Measurements from ENCODE around the gene SYTL5. TPM values are rescaled to one million over a fixed set of nuclear protein-coding genes. Genes with fewer than 3 reads are reported as not detected.

SYTL5 gene
- total RNA-seq, 1 donor from 2014 or later = 0.27 TPM

GRCh38 chrX:38105216-38105725 is 98.9 kb downstream of the SYTL5 start:
- Mint-ChIP-seq H3K27me3 (ENCODE audit: low read depth) (no peaks in the 10 kb centered on the region), H3K4me3 (ENCODE audit: unreplicated experiment) (no peak overlapping the region), H3K36me3 (ENCODE audit: low read depth) (no peaks in the 10 kb centered on the region), H3K27ac (ENCODE audit: unreplicated experiment) (no peak overlapping the region), H3K9me3 (ENCODE audit: low read depth) (peaks cover 9% of the 10 kb centered on the region), H3K4me1 (ENCODE audit: low read depth) (no peaks in the 10 kb centered on the region)
- DNase-seq (ENCODE audit: low spot score) = no peak
- TF ChIP-seq, protein P1, sequence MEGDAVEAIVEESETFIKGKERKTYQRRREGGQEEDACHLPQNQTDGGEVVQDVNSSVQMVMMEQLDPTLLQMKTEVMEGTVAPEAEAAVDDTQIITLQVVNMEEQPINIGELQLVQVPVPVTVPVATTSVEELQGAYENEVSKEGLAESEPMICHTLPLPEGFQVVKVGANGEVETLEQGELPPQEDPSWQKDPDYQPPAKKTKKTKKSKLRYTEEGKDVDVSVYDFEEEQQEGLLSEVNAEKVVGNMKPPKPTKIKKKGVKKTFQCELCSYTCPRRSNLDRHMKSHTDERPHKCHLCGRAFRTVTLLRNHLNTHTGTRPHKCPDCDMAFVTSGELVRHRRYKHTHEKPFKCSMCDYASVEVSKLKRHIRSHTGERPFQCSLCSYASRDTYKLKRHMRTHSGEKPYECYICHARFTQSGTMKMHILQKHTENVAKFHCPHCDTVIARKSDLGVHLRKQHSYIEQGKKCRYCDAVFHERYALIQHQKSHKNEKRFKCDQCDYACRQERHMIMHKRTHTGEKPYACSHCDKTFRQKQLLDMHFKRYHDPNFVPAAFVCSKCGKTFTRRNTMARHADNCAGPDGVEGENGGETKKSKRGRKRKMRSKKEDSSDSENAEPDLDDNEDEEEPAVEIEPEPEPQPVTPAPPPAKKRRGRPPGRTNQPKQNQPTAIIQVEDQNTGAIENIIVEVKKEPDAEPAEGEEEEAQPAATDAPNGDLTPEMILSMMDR (IDR thresholded peaks at IDR 0.05) = no peak

- Mint-ChIP-seq H3K27ac (ENCODE audit: unreplicated experiment) (no peak overlapping the region), H3K4me3 (ENCODE audit: unreplicated experiment) (no peak overlapping the region), H3K4me1 (ENCODE audit: low read depth) (no peaks in the 10 kb centered on the region), H3K27me3 (ENCODE audit: low read depth) (no peaks in the 10 kb centered on the region), H3K36me3 (ENCODE audit: low read depth) (no peaks in the 10 kb centered on the region), H3K9me3 (ENCODE audit: low read depth) (peaks cover 8% of the 10 kb centered on the region)
- no peak for DNase-seq (ENCODE audit: low spot score)
- TF ChIP-seq, protein P1 (IDR thresholded peaks at IDR 0.05) = no peak
These were observed 100.8 kb downstream of the SYTL5 start for GRCh38 chrX:38106991-38107655.

DNA sequence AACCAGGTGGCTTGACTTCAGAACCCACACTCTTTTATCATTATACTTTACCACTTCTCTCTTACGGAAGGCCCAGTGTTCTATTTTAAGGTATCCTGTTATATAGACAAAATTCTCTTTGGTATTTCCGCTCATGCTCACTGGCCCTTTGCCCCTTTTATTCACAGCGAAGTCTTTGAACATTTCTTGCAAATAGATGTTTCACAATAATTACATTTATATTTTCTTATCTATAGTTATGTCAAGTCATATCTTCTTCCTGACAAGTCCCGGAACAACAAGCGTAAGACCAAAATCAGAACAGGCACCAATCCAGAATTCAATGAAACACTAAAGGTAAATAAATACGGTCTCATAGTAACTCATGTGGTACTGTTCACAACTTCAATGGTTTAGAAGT is 102.0 kb downstream of the SYTL5 start:
- Mint-ChIP-seq H3K9me3 (ENCODE audit: low read depth) (peaks cover 8% of the 10 kb centered on the region), H3K27me3 (ENCODE audit: low read depth) (no peaks in the 10 kb centered on the region), H3K36me3 (ENCODE audit: low read depth) (no peaks in the 10 kb centered on the region), H3K4me1 (ENCODE audit: low read depth) (no peaks in the 10 kb centered on the region), H3K27ac (ENCODE audit: unreplicated experiment) (no peak overlapping the region), H3K4me3 (ENCODE audit: unreplicated experiment) (no peak overlapping the region)
- TF ChIP-seq, protein P1 (IDR thresholded peaks at IDR 0.05) = no peak
- DNase-seq (ENCODE audit: low spot score) = no peak

DNA sequence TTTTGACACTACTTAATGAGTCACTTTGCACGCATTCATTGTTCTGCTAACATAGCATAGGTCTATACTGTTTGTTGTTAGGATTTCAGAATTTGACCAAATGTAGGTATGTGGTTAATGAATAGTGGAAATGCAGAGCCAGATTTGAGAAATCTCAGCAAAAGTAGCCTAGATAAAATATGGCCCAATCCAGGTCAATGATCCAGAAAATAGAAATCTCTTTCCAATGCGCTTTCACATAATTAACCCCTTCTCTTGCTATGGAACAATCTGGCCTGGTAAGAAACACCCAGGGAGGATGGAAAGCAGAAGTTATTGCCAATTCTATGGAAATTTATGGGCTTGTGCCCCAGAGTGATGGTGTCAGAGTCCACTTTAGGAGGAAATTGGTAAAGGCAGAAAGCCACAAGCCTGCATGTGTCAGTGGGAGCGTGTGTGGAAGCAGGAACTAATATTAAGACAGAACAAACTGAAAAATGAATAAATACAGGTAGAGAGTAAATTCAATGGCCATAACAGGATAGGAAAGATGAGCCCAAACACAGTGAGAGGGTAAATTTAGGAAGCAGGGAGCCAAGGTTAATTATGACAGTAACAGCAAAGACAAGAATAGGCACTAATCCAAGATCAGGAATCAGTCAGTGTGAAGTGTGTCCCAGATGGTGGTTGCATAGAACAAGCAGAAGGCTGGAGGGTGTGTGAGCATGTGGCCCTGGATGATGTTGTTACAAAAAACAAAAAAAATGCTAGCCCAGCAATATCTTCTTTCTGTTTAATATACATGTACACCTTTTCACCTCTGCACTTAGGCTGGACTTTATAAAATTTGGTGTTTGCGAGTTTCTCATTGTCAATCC is 102.9 kb downstream of the SYTL5 start:
- Mint-ChIP-seq H3K4me3 (ENCODE audit: unreplicated experiment) (no peak overlapping the region), H3K4me1 (ENCODE audit: low read depth) (no peaks in the 10 kb centered on the region), H3K36me3 (ENCODE audit: low read depth) (no peaks in the 10 kb centered on the region), H3K27ac (ENCODE audit: unreplicated experiment) (no peak overlapping the region), H3K27me3 (ENCODE audit: low read depth) (no peaks in the 10 kb centered on the region), H3K9me3 (ENCODE audit: low read depth) (peaks cover 13% of the 10 kb centered on the region)
- DNase-seq (ENCODE audit: low spot score) = no peak
- TF ChIP-seq, protein P1 (IDR thresholded peaks at IDR 0.05) = no peak

DNA sequence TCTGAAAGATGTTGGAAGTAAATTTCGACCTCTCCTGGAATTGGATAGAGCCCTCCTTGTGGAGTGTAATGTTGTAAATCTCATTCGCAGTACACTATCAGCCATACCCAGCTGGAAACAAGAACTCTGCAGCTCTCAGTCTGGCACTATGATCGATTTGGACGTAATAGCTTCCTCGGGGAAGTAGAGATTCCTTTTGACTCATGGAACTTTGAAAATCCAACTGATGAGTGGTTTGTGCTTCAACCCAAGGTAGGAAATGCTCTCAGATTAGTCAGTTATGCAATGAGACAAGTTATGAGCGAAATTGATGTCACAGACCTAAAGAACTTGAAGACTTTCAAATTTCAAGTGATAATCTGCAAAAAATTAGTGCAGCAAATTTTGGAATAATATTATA is 103.9 kb downstream of the SYTL5 start:
- TF ChIP-seq, protein P1 (IDR thresholded peaks at IDR 0.05) = no peak
- Mint-ChIP-seq H3K27ac (ENCODE audit: unreplicated experiment) (no peak overlapping the region), H3K4me3 (ENCODE audit: unreplicated experiment) (no peak overlapping the region), H3K4me1 (ENCODE audit: low read depth) (no peaks in the 10 kb centered on the region), H3K27me3 (ENCODE audit: low read depth) (no peaks in the 10 kb centered on the region), H3K36me3 (ENCODE audit: low read depth) (no peaks in the 10 kb centered on the region), H3K9me3 (ENCODE audit: low read depth) (peaks cover 13% of the 10 kb centered on the region)
- DNase-seq (ENCODE audit: low spot score) = no peak

Measured in chondrocyte (in vitro differentiated cells).